Right hindlimb (tissue), 1 donor: ENCODE data around the gene NEURL1B.
A peak's percentile ranks its signal among the peaks of the same experiment; 100 is the strongest.
"Not testable (repeated sequence)": the region's sequence is repeated elsewhere in the genome, so short reads cannot be mapped to it uniquely, and the experiment has no call there.

ENCODE experiments used
- DNase-seq: peaks from one replicate; pipeline ENCODE4 v3.0.0-alpha.2; 2018

The NEURL1B gene

GRCh38 chr5:172640822-172641358, at the start of gene NEURL1B:
TSS of gene NEURL1B (plus strand) at chr5:172641263. CDS start at chr5:172641407, 144 bp downstream.
- peak; percentile 87 for DNase-seq

GRCh38 chr5:172591636-172592035, 49.4 kb upstream of the NEURL1B start:
- DNase-seq: no peak

GRCh38 chr5:172592881-172593280, 48.2 kb upstream of the NEURL1B start:
- no peak for DNase-seq

- DNase-seq: no peak
These were observed 47.8 kb upstream of the NEURL1B start for GRCh38 chr5:172593306-172593705.

GRCh38 chr5:172593721-172594235, 47.3 kb upstream of the NEURL1B start:
- no peak for DNase-seq

GRCh38 chr5:172594431-172594830, 46.6 kb upstream of the NEURL1B start:
- DNase-seq: no peak

- no peak for DNase-seq
These were observed 46.1 kb upstream of the NEURL1B start for GRCh38 chr5:172594867-172595466.

- no peak for DNase-seq
These were observed 45.2 kb upstream of the NEURL1B start for GRCh38 chr5:172595596-172596455.

GRCh38 chr5:172596638-172597231, 44.3 kb upstream of the NEURL1B start:
- no peak for DNase-seq

GRCh38 chr5:172597755-172598155, 43.3 kb upstream of the NEURL1B start:
- DNase-seq: peak; percentile 39

- DNase-seq: no peak
These were observed 42.5 kb upstream of the NEURL1B start for GRCh38 chr5:172598251-172599203.

GRCh38 chr5:172599204-172599567, 41.9 kb upstream of the NEURL1B start:
- no peak for DNase-seq

- DNase-seq: peak; percentile 41
These were observed 40.5 kb upstream of the NEURL1B start for GRCh38 chr5:172600571-172600970.

- not testable (repeated sequence) for DNase-seq
These were observed 39.5 kb upstream of the NEURL1B start for GRCh38 chr5:172601576-172601975.

- peak; percentile 77 for DNase-seq
These were observed 38.3 kb upstream of the NEURL1B start for GRCh38 chr5:172602783-172603231.

GRCh38 chr5:172603251-172603806, 37.7 kb upstream of the NEURL1B start:
- peak; percentile 65 for DNase-seq

GRCh38 chr5:172605466-172605865, 35.6 kb upstream of the NEURL1B start:
- no peak for DNase-seq

GRCh38 chr5:172606156-172606785, 34.8 kb upstream of the NEURL1B start:
- DNase-seq: no peak

GRCh38 chr5:172607213-172607793, 33.8 kb upstream of the NEURL1B start:
- no peak for DNase-seq

- no peak for DNase-seq
These were observed 32.3 kb upstream of the NEURL1B start for GRCh38 chr5:172608773-172609172.

- DNase-seq: no peak
These were observed 30.4 kb upstream of the NEURL1B start for GRCh38 chr5:172610643-172611042.
